SK-MEL-5 (cell line): ENCODE measurements around the gene MTHFSD. TPM values are rescaled to one million over a fixed set of nuclear protein-coding genes. Genes with fewer than 3 reads are reported as not detected.
A peak's percentile ranks its signal among the peaks of the same experiment; 100 is the strongest.

Source experiments
- DNase-seq: peaks from one replicate; pipeline ENCODE4 v3.0.0-alpha.2; 2016; ENCODE audit warnings: low read depth, low spot score
- in situ Hi-C: cut with HindIII; loops from 2 replicates; pipeline ENCODE4 v1.10.0; 2016; ENCODE audit warnings: low sequenced_read_pairs, high pct_unique_total_duplicates, low pct_unique_long_range_greater_than_20kb
- total RNA-seq: library from RNA; depleted of rRNA; stranded (reverse); fragments of >200 nt; shearing (Covaris generic); gene quantifications from 2 replicates; pipeline ENCODE4 v1.2.3, GENCODE V29; 2014

The MTHFSD gene
- total RNA-seq, 1 experiment from 2014 or later: 6.3 TPM

DNA sequence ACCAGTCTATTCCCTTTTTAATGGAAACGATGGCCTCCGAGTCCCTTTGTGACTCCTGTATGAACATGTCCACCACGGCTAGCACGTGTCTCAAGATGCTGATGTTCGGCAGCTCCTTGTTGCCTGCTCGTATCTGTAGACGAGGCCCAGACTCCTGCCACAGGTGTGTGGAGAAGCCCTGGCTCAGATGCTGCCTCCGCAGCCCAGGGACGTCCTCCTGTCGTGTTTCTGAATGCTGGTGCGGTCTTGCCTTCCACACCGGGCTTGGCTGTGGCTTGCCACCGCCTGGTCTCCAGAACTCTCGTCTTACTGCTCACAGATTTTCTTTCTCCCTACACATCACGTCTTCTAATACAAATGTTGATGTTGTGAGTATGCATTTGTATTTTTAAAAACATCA, 27.7 kb downstream of the MTHFSD start:
- in situ Hi-C loops: no loop called here
- DNase-seq: no peak

GRCh38 chr16:86525696-86526095, 29.3 kb downstream of the MTHFSD start:
- in situ Hi-C loops: no loop called here
- no peak for DNase-seq

DNA sequence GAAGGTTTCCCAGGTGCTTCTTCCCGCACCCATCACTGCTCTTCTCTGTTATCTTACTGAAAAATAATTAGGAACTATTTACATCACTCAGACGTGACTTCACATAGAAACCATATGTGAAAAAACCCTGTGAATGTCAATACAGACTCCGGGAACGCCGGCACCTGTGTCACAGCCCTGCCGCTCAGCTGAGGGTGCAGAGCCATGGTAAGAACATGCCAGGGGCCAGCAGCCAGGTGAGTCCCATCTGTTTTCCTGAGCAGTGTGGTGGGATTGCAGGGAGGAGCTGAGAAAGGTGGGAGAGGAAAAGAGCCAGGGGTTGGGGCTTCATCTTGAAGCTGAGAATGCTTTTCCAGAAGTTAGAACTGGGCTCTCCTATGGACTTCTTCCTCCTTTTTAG, 31.0 kb downstream of the MTHFSD start:
- in situ Hi-C loops: no loop called here
- no peak for DNase-seq

DNA sequence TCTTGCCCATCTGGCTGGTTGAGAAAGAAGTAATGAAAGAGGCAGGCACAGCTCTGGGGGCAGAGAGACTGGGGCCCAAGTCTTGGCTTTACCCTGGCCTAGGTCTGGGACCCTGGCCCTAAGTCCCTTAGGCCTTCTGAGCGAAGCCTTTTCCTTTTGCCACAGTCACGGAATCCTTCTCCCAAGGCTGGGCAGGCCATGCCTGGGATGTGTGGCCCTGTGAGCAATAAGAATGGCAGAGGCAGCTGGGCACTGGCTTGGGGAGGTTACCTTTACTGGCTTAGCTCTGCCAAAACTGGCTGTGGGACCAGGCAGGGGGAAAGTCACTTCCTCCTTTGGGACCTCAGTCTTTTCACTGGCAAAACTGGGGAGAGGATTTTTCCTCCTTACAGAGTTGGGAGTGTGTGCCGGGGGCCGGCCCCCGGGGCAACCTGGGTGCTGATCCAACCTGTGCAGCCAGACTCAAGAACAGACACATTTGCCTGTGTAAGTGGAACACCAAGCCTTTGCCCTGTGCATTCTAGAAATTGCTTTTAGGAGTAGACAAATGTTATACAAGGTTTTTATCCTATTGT, 31.8 kb downstream of the MTHFSD start:
- no peak for DNase-seq
- in situ Hi-C loops: no loop called here

GRCh38 chr16:86522634-86523033, 32.4 kb downstream of the MTHFSD start:
- DNase-seq: no peak
- in situ Hi-C loops: no loop called here

DNA sequence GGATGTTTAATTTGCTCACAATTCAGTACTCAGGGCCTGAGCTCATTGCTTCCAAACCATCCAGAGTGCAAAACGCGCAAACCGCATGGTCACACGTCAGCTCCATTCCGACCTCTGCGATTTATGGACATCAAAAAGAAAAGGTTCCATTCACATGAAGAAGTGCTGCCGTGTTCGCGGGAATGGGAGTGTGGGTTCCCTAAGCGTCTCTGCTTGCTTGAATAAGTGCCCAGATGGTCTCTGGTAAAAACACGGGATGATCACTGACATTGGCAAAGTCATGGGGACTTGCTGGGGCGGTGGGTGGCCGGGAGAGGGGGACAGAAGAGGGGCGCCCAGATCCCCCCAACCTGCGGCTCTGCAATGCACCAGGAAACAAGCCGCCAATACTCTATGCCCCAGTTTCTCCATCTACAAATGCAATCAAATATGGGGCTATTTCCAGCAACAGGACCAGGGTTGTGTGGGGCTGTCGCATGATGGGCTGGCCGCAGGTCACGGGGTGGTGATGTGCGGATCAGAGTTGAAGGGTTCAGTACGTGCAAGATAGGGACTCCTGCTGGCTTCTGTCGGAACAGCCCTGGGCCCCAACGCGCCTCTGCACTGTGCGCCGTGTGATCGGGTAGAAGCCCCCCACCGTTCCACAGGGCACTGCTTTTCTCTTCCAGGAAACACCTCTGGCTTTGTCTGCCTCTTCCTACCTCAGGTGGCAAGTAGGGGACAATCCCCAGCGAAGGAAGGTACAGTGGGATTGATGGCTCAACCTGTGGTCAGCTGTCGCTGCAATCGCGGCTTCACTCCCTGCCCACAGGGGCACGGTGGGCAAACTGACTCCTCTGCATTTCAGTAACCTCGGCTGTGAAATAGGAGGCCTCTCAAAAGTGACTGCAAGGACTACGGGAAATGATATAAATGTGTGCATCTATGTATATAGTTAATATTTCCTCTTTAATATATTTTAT, 33.5 kb downstream of the MTHFSD start:
- peak; percentile 15 for DNase-seq
- in situ Hi-C loops: no loop called here

DNA sequence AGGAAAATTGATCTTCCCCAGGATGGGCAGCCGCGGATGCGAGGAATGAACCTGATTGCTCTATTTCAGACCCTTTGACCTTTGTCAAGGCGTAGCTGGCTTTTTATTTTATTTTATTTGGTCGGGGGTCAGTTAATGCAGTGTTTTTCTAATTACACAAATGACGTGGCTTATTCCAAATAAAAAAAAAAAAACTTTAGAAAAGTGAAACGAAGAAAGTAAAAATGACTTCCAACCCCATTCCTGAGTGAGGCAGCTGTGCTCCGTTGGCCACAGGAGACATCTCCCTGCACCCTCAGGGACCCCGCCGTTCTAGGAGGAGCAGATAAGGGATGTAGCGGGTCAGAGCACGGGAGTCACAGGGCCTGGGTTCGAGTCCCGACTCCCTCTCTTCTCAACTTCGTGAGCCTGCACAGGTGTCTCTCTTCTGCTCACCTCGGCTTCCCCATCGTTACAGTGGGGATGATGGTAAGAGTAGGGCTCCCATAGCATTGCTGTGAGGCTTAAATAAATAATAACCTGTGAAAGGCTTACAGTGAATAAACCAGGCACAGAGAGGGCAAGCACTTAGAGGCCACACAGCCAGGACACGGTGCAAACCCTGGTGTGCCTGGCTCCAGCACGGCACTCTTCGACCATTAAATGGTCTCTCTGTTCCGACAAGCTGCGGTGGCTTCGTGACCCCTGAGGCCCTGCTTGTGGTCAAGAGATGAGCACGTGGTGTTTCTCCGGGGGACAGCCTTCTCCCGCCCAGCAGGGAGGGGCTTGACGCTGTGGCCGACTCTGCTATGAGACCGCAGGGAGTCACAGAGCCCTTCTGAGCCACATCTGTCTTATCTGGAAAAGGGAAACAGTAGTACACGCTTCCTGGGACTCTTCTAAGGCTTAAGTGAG, 34.5 kb downstream of the MTHFSD start:
- peak; percentile 38 for DNase-seq
- in situ Hi-C loops: no loop called here

GRCh38 chr16:86519649-86520316, 35.3 kb downstream of the MTHFSD start:
- peak; percentile 53 for DNase-seq
- in situ Hi-C loops: no loop called here

- no peak for DNase-seq
Observed at GRCh38 chr16:86519007-86519648, 35.9 kb downstream of the MTHFSD start.

GRCh38 chr16:86517652-86518258, 37.3 kb downstream of the MTHFSD start:
- in situ Hi-C loops: no loop called here
- peak; percentile 67 for DNase-seq

More at GRCh38 chr16:86519007-86519648, 35.9 kb downstream of the MTHFSD start:
- in situ Hi-C loops: no loop called here

GRCh38 chr16:86517033-86517432, 38.0 kb downstream of the MTHFSD start:
- in situ Hi-C loops: no loop called here

DNA sequence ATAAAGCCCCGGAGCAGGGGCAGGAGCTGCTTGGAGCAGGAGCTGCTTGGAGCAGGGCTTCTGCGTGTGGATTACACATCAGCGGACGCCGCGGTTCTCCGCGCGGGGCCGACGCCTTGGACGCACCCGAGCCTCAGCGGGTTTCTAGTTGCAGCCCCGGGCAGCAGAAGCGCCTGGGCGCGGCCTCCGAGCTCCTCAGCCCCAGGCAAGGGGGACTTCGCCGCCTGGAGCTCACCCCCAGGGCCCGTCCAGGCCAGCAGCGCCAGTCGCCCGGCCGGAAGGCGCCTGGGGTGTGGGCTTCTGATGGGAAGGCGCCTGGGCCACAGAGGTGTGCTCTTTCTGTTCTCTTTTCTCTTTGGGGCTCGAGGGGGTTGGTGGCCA, 38.4 kb downstream of the MTHFSD start:
- DNase-seq: no peak
- in situ Hi-C loops: no loop called here

More at GRCh38 chr16:86517033-86517432, 38.0 kb downstream of the MTHFSD start:
- DNase-seq: no peak

DNA sequence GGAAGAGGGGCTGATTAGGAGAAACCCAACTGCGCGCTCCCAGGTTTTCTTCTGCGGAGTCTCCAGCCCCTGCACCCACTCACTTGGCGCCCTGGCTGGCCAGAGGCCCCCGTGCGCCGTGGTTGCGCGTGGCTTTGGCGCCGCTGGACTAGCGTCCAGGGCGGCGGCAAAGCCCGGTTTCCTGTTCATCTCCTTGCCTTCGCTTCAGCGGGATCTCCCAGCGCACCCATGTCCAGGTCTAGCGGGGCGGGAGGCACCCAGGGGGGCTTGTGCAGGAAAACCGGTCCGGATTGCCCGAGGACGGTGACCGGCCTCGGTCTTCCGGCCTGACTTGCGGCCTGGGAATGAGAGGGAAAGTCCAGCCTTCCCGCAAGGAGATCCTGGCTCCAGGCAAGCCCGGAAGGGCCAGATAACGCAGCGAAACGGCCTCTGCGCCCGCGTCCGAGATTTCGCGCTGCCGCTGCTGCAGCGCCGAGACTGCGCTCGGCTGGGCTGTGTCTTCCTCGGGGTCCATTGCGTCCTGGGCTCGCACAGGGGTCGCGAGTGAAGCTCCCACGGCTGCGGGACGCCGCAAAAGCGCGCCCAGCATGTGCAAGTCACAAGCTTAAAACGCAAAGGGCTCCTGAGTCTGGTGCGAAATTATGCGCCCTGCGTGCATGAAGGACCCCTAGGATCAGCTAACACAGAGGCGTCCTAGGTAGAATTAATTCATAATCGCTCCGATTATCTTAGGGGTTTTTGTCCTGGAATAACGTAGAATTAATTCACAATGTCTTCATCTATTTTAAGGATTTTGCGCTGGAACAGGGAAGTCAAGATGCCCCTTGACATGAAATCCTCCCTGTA, 39.0 kb downstream of the MTHFSD start:
- in situ Hi-C loops: no loop called here
- DNase-seq: no peak

- in situ Hi-C loops: no loop called here
- no peak for DNase-seq
Observed at GRCh38 chr16:86515413-86515776, 39.6 kb downstream of the MTHFSD start.

GRCh38 chr16:86514481-86515376, 40.3 kb downstream of the MTHFSD start:
- in situ Hi-C loops: no loop called here
- DNase-seq: no peak
